HepG2 (cell line): ENCODE results near the gene F7. TPM values are rescaled to one million over a fixed set of nuclear protein-coding genes. Genes with fewer than 3 reads are reported as not detected.

Experiments used
- DMTF1 ChIP-seq: sonication (generic); formaldehyde crosslinking; IDR thresholded peaks from 2 replicates; pipeline ENCODE4 v1.4.0; 2020; ENCODE audit warnings: mild to moderate bottlenecking, missing genetic modification reagents
- HNRNPLL ChIP-seq: fragments of 200-400 bp; formaldehyde crosslinking; IDR thresholded peaks from 2 replicates; pipeline ENCODE4 v1.6.1; 2017; ENCODE audit warnings: mild to moderate bottlenecking, low read depth, low read length; ENCODE audit not compliant: poor library complexity, severe bottlenecking
- HOXD1 ChIP-seq: sonication (generic); formaldehyde crosslinking; IDR thresholded peaks from 2 replicates; pipeline ENCODE4 v1.5.0; 2020; ENCODE audit warnings: missing genetic modification reagents
- LRRFIP1 ChIP-seq: sonication (generic); formaldehyde crosslinking; conservative IDR thresholded peaks from 2 replicates; pipeline ENCODE4 v1.4.0; 2020; ENCODE audit warnings: missing genetic modification reagents
- MEF2D ChIP-seq: sonication (generic); formaldehyde crosslinking; IDR thresholded peaks from 2 replicates; pipeline ENCODE4 v1.5.1; 2020; ENCODE audit warnings: mild to moderate bottlenecking, missing genetic modification reagents
- MIXL1 ChIP-seq: IDR thresholded peaks from 2 replicates; pipeline ENCODE4 v1.6.1; 2016
- RARA ChIP-seq: IDR thresholded peaks from 2 replicates; pipeline ENCODE4 v1.6.1; 2016; ENCODE audit warnings: missing genetic modification reagents, missing compliant biosample characterization
- SP4 ChIP-seq: sonication (generic); formaldehyde crosslinking; IDR thresholded peaks from 2 replicates; pipeline ENCODE4 v1.8.1; 2023; ENCODE audit warnings: mild to moderate bottlenecking, missing genetic modification reagents
- SRF ChIP-seq: IDR thresholded peaks from 2 replicates; pipeline ENCODE4 v1.6.1; 2011; ENCODE audit warnings: mild to moderate bottlenecking, low read depth, low read length, moderate library complexity
- TEAD2 ChIP-seq: sonication (generic); formaldehyde crosslinking; IDR thresholded peaks from 2 replicates; pipeline ENCODE4 v1.9.0; 2021; ENCODE audit warnings: missing genetic modification reagents
- TEAD3 ChIP-seq: optimal IDR thresholded peaks from 2 replicates; pipeline ENCODE3; 2016; ENCODE audit warnings: borderline replicate concordance
- TGIF2 ChIP-seq: IDR thresholded peaks from 2 replicates; pipeline ENCODE4 v1.6.1; 2016; ENCODE audit warnings: control low read depth, missing compliant biosample characterization
- ZBTB39 ChIP-seq: sonication (generic); formaldehyde crosslinking; IDR thresholded peaks from 2 replicates; pipeline ENCODE4 v1.5.0; 2020; ENCODE audit warnings: missing genetic modification reagents
- ZFP36 ChIP-seq: fragments of 150-350 bp; IDR thresholded peaks from 2 replicates; pipeline ENCODE4 v1.6.1; 2018; ENCODE audit warnings: borderline replicate concordance, low read length, low read depth; ENCODE audit not compliant: partially characterized antibody
- ZKSCAN1 ChIP-seq: fragments of 150-350 bp; IDR thresholded peaks from 2 replicates; pipeline ENCODE4 v1.6.1; 2014; ENCODE audit warnings: low read length
- ZNF282 ChIP-seq: fragments of 450-650 bp; IDR thresholded peaks from 2 replicates; pipeline ENCODE4 v1.6.1; 2018; ENCODE audit not compliant: partially characterized antibody
- ZNF326 ChIP-seq: sonication (generic); formaldehyde crosslinking; IDR thresholded peaks from 2 replicates; pipeline ENCODE4 v1.4.0; 2020; ENCODE audit warnings: missing genetic modification reagents, borderline replicate concordance
- ZNF460 ChIP-seq: sonication (generic); formaldehyde crosslinking; IDR thresholded peaks from 2 replicates; pipeline ENCODE4 v1.5.1; 2020; ENCODE audit warnings: missing genetic modification reagents, mild to moderate bottlenecking, borderline replicate concordance
- ZNF598 ChIP-seq: sonication (generic); formaldehyde crosslinking; IDR thresholded peaks from 2 replicates; pipeline ENCODE4 v1.5.1; 2020; ENCODE audit warnings: mild to moderate bottlenecking, missing genetic modification reagents, borderline replicate concordance
- ZNF841 ChIP-seq: sonication (generic); formaldehyde crosslinking; IDR thresholded peaks from 2 replicates; pipeline ENCODE4 v1.8.1; 2023; ENCODE audit warnings: missing genetic modification reagents, borderline replicate concordance
- polyA plus RNA-seq, 8 experiments: library from polyadenylated mRNA; depleted of rRNA in 3 of 8; stranded (reverse) in 7 of 8; unstranded in 1 of 8; fragments of >200 nt; fragmentation: Illumina TruSeq in 4 of 8; extraction: Trizol in 4 of 8; gene quantifications; 2 replicates each; pipeline versions ENCODE4 v1.2.1 to v1.2.3, GENCODE V29; 2011 to 2016; ENCODE audit warnings: low read depth in 4 of 8, missing spikeins in 1 of 8, mixed read lengths in 1 of 8; ENCODE audit not compliant: insufficient read depth in 1 of 8
- total RNA-seq, 5 experiments: library from RNA; depleted of rRNA; stranded (reverse); fragments of >200 nt; fragmentation: Illumina TruSeq; extraction: Trizol; gene quantifications; 2 replicates each; pipeline ENCODE4 v1.2.3, GENCODE V29; 2016; ENCODE audit warnings: low read depth in 1 of 5
- TF ChIP-seq, protein P1 (sequence below): sonication (generic); formaldehyde crosslinking; IDR thresholded peaks from 2 replicates; pipeline ENCODE4 v1.4.0; 2020; ENCODE audit warnings: low read depth, mild to moderate bottlenecking, missing genetic modification reagents
- TF ChIP-seq, protein P2 (sequence below): sonication (generic); formaldehyde crosslinking; IDR thresholded peaks from 2 replicates; pipeline ENCODE4 v1.5.0; 2020; ENCODE audit warnings: missing genetic modification reagents

The F7 gene
- total and polyA plus RNA-seq, 2 of the 13 experiments (the other 11 are each of a cell fraction or from before 2014, with no cell fraction given): 12.6 to 26.5 TPM

DNA sequence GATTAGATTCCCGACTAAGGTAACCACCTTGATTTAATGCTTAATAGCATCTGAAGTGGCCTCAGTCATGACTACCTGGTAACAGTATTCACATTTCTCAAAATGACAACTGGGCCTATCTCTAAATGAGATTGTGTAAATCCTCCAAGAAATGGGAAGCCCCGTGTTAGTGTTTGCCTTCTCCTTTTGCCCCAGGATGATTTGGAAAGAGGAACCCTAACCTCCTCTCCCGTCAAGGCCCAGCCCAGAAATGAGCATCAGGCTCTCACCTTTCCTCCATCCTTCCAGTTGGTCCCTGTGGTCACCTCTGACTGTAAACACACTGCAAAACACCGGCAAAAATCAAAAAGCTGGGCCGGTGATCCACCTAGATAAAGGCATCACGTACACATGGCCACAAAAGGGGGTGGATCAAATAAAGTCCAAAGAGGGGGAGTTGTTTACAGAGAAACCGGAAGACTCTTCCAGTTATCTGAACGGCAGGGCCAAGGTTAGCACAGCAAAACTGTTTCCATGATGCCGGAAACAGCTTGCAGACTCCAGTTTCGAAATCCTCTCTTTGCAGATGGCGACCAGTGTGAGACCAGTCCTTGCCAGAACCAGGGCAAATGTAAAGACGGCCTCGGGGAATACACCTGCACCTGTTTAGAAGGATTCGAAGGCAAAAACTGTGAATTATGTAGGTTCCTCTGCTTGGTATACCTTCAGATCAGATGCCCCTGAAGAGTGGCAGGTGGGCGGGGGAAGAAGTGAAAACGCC, 33.4 kb downstream of the F7 start (continued):
- peak; percentile 94 for TF ChIP-seq RARA (CRISPR knock-in tag)
- TF ChIP-seq, protein P1, sequence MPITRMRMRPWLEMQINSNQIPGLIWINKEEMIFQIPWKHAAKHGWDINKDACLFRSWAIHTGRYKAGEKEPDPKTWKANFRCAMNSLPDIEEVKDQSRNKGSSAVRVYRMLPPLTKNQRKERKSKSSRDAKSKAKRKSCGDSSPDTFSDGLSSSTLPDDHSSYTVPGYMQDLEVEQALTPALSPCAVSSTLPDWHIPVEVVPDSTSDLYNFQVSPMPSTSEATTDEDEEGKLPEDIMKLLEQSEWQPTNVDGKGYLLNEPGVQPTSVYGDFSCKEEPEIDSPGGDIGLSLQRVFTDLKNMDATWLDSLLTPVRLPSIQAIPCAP (CRISPR knock-in tag): no peak
- TF ChIP-seq MIXL1 (CRISPR knock-in tag): no peak; the same call in 1 of the 2 replicates
- no peak for TF ChIP-seq ZNF282
- TF ChIP-seq TGIF2 (CRISPR knock-in tag): no peak
- TF ChIP-seq ZNF841 (CRISPR knock-in tag): no peak
- TF ChIP-seq, protein P2, sequence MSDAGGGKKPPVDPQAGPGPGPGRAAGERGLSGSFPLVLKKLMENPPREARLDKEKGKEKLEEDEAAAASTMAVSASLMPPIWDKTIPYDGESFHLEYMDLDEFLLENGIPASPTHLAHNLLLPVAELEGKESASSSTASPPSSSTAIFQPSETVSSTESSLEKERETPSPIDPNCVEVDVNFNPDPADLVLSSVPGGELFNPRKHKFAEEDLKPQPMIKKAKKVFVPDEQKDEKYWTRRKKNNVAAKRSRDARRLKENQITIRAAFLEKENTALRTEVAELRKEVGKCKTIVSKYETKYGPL (CRISPR knock-in tag): no peak
- no peak for TF ChIP-seq ZKSCAN1
- TF ChIP-seq ZBTB39: no peak; the same call in 1 of the 2 replicates
- no peak for TF ChIP-seq LRRFIP1
- TF ChIP-seq TEAD2: no peak
- TF ChIP-seq HNRNPLL: no peak
- peak; percentile 85 for TF ChIP-seq HOXD1 (CRISPR knock-in tag)
- peak; percentile 72 for TF ChIP-seq TEAD3 (CRISPR knock-in tag)
- no peak for TF ChIP-seq ZNF326 (CRISPR knock-in tag)
- TF ChIP-seq ZNF460: no peak; the same call in 1 of the 2 replicates
- peak; percentile 73 for TF ChIP-seq SP4 (CRISPR knock-in tag)
- TF ChIP-seq MEF2D: peak; percentile 97
- peak; percentile 63 for TF ChIP-seq SRF
- no peak for TF ChIP-seq DMTF1 (CRISPR knock-in tag)
- TF ChIP-seq ZNF598 (CRISPR knock-in tag): no peak
- no peak for TF ChIP-seq ZFP36
